PC-9 (cell line): ENCODE measurements around the gene HS3ST2. TPM values are rescaled to one million over a fixed set of nuclear protein-coding genes. Genes with fewer than 3 reads are reported as not detected.

Source experiments
- BruUV-seq: library from RNA; stranded (reverse); fragments of 400-500 nt; replicated peaks from 2 replicates; lab custom pipeline; 2021; lab: Mats Ljungman, UMichigan
- CTCF ChIA-PET: fragments of 300-600 bp; sonication (Branson Sonifier 250); formaldehyde crosslinking; loops from one replicate; lab custom pipeline; 2022; ENCODE audit warnings: antibody characterized with exemption; lab: Charles Lee
- POLR2A ChIA-PET: fragments of 300-600 bp; sonication (Branson Sonifier 250); formaldehyde crosslinking; loops from one replicate; lab custom pipeline; 2022; ENCODE audit warnings: antibody characterized with exemption; ENCODE audit not compliant: unreplicated experiment; lab: Charles Lee
- DNase-seq, 2 experiments: peaks; one replicate each; pipeline versions ENCODE4 v3.0.0 to v3.0.0-alpha.2; 2015 to 2022; ENCODE audit warnings: mixed read lengths in 1 of 2
- H2AFZ ChIP-seq: fragments of 200-600 bp; sonication (generic); 2 replicates; pipeline ENCODE4 v1.8.1; 2017; ENCODE audit warnings: antibody characterized with exemption
- H3F3A ChIP-seq: fragments of 200-600 bp; sonication (generic); 2 replicates; pipeline ENCODE4 v1.8.1; 2017; ENCODE audit warnings: antibody characterized with exemption, mild to moderate bottlenecking, low read depth; ENCODE audit not compliant: insufficient read depth
- H3K27ac ChIP-seq: fragments of 200-600 bp; sonication (generic); 2 replicates; pipeline ENCODE4 v1.6.1; 2016; ENCODE audit warnings: mixed run types
- H3K27me3 ChIP-seq: fragments of 200-600 bp; sonication (generic); 2 replicates; pipeline ENCODE4 v1.6.1; 2016; ENCODE audit warnings: low read depth, mixed run types; ENCODE audit not compliant: insufficient read depth
- H3K36me3 ChIP-seq: fragments of 200-600 bp; sonication (generic); 2 replicates; pipeline ENCODE4 v1.6.1; 2016; ENCODE audit warnings: low read depth, mixed run types
- H3K4me1 ChIP-seq: fragments of 200-600 bp; sonication (generic); replicated peaks from 2 replicates; pipeline ENCODE4 v1.6.1; 2016; ENCODE audit warnings: mixed run types; ENCODE audit not compliant: insufficient read depth
- H3K4me2 ChIP-seq: fragments of 200-600 bp; sonication (generic); 2 replicates; pipeline ENCODE4 v1.6.1; 2017; ENCODE audit warnings: mixed run types
- H3K4me3 ChIP-seq: fragments of 200-600 bp; sonication (generic); 2 replicates; pipeline ENCODE4 v1.6.1; 2016; ENCODE audit warnings: mixed run types
- H3K79me2 ChIP-seq: fragments of 200-600 bp; sonication (generic); 2 replicates; pipeline ENCODE4 v1.6.1; 2017; ENCODE audit warnings: low read depth, mixed run types
- H3K9me2 ChIP-seq: fragments of 200-600 bp; sonication (generic); 2 replicates; pipeline ENCODE4 v1.8.1; 2017; ENCODE audit warnings: mild to moderate bottlenecking; ENCODE audit not compliant: insufficient read depth
- H3K9me3 ChIP-seq: fragments of 200-600 bp; sonication (generic); 2 replicates; pipeline ENCODE4 v1.8.1; 2016; ENCODE audit warnings: low read depth; ENCODE audit not compliant: insufficient read depth
- H4K20me1 ChIP-seq: fragments of 200-600 bp; sonication (generic); 2 replicates; pipeline ENCODE4 v1.8.1; 2017; ENCODE audit not compliant: insufficient read depth
- CTCF ChIP-seq: fragments of 200-600 bp; sonication (generic); conservative IDR thresholded peaks from 2 replicates; pipeline ENCODE4 v1.6.1; 2017; ENCODE audit warnings: mixed run types, antibody characterized with exemption, mild to moderate bottlenecking, moderate library complexity
- EZH2 ChIP-seq: fragments of 200-600 bp; sonication (generic); IDR thresholded peaks from 2 replicates; pipeline ENCODE4 v1.8.0; 2017; ENCODE audit warnings: antibody characterized with exemption, low read depth
- intact Hi-C: fragments of 100-400 bp; cut with micrococcal nuclease; formaldehyde crosslinking; loops from one replicate; pipeline ENCODE4 v1.10.0; 2022; ENCODE audit not compliant: unreplicated experiment
- total RNA-seq: library from RNA; stranded (reverse); gene quantifications from 2 replicates; pipeline ENCODE4 v1.2.3, GENCODE V29; 2021

HS3ST2 gene
- total RNA-seq, 1 experiment from 2014 or later = 1.1 TPM

DNA sequence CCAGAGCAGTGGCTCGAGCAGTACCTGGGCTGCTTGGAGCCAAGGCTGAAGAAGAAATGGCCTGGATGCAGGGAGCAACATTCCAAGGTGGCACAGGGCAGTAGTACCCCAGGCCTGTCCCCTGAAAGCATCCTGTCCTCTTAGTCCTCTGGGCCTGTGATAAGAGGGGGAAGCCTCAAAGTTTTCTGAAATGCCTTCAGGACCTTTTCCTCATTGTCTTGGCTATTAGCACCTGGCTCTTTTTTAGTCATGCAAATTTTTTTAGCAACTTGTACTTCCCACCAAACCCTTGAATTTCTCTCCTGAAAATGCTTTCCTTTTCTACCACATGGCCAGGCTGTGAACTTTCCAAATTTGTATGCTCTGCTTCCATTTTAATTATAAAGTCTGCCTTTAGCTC is 148.9 kb downstream of the HS3ST2 start:
- Histone ChIP-seq H2AFZ (no peak overlapping the region), H3K27me3 (peaks cover 68% of the 10 kb centered on the region), H3K79me2 (no peaks in the 10 kb centered on the region), H3K9me2 (no peaks in the 10 kb centered on the region), H3F3A (no peaks in the 10 kb centered on the region), H3K9me3 (no peaks in the 10 kb centered on the region), H4K20me1 (no peaks in the 10 kb centered on the region), H3K36me3 (no peaks in the 10 kb centered on the region), H3K27ac (no peak overlapping the region), H3K4me2 (no peak overlapping the region), H3K4me1 (no peaks in the 10 kb centered on the region), H3K4me3 (no peak overlapping the region)
- DNase-seq = no peak
- intact Hi-C loops = no loop called here
- no TSS peak for BruUV-seq
- TF ChIP-seq EZH2 (no peak), CTCF (no peak)
- CTCF ChIA-PET = no interaction called here
- POLR2A ChIA-PET = no interaction called here
